ENCODE measurements around the gene SLFN14.
"Not testable (repeated sequence)": the region's sequence is repeated elsewhere in the genome, so short reads cannot be mapped to it uniquely, and the experiment has no call there.

SLFN14 gene

GRCh38 chr17:35529866-35530265, 30.8 kb downstream of the SLFN14 start:
- H3K4me3 ChIP-seq (ENCODE audit: low read depth, low read length): no peak overlapping the region
- DNase-seq (ENCODE audit: low read depth): no peak
- no peak for TF ChIP-seq CTCF (IDR thresholded peaks at IDR 0.05; ENCODE audit: low read depth, low read length, missing control alignments)

GRCh38 chr17:35529326-35529725, 31.3 kb downstream of the SLFN14 start:
- not testable (repeated sequence) for H3K4me3 ChIP-seq (ENCODE audit: low read depth, low read length)

GRCh38 chr17:35523296-35523695, 37.3 kb downstream of the SLFN14 start:
- H3K4me3 ChIP-seq (ENCODE audit: low read depth, low read length): no peak overlapping the region
- no peak for TF ChIP-seq CTCF (IDR thresholded peaks at IDR 0.05; ENCODE audit: low read depth, low read length, missing control alignments)
- no peak for DNase-seq (ENCODE audit: low read depth)

More at GRCh38 chr17:35529326-35529725, 31.3 kb downstream of the SLFN14 start:
- not testable (repeated sequence) for DNase-seq (ENCODE audit: low read depth)

- not testable (repeated sequence) for H3K4me3 ChIP-seq (ENCODE audit: low read depth, low read length); DNase-seq (ENCODE audit: low read depth)
Observed at GRCh38 chr17:35521654-35522256, 38.9 kb downstream of the SLFN14 start.

GRCh38 chr17:35521150-35521549, 39.5 kb downstream of the SLFN14 start:
- no peak for DNase-seq (ENCODE audit: low read depth)
- no peak for TF ChIP-seq CTCF (IDR thresholded peaks at IDR 0.05; ENCODE audit: low read depth, low read length, missing control alignments)
- no peak overlapping the region for H3K4me3 ChIP-seq (ENCODE audit: low read depth, low read length)

GRCh38 chr17:35519906-35520442, 40.6 kb downstream of the SLFN14 start:
- no peak for DNase-seq (ENCODE audit: low read depth)
- TF ChIP-seq CTCF (IDR thresholded peaks at IDR 0.05; ENCODE audit: low read depth, low read length, missing control alignments): no peak
- no peak overlapping the region for H3K4me3 ChIP-seq (ENCODE audit: low read depth, low read length)

GRCh38 chr17:35519439-35519838, 41.2 kb downstream of the SLFN14 start:
- H3K4me3 ChIP-seq (ENCODE audit: low read depth, low read length): no peak overlapping the region
- DNase-seq (ENCODE audit: low read depth): no peak
- TF ChIP-seq CTCF (IDR thresholded peaks at IDR 0.05; ENCODE audit: low read depth, low read length, missing control alignments): no peak

GRCh38 chr17:35518431-35518830, 42.2 kb downstream of the SLFN14 start:
- not testable (repeated sequence) for H3K4me3 ChIP-seq (ENCODE audit: low read depth, low read length); DNase-seq (ENCODE audit: low read depth)

Data from GM12864 (cell line).